Stimulated activated CD8-positive, alpha-beta memory T cell treated with anti-CD3 and anti-CD28 coated beads, Interleukin-15, amount 100 ng/mL, for 24 hours (primary cell): ENCODE results near the gene LCOR.

Experiments
- DNase-seq: peaks from one replicate; pipeline ENCODE4 v3.0.0-alpha.2; 2020; ENCODE audit warnings: low read depth

The LCOR gene

GRCh38 chr10:97034301-97034700 is 202.2 kb downstream of the LCOR start:
- DNase-seq, result no peak

GRCh38 chr10:97034958-97035769 is 203.1 kb downstream of the LCOR start:
- DNase-seq, result no peak

- DNase-seq, result peak; percentile 33
Measured at GRCh38 chr10:97037365-97038361, 205.6 kb downstream of the LCOR start.

- DNase-seq, result no peak
Measured at GRCh38 chr10:97038688-97039087, 206.6 kb downstream of the LCOR start.

- no peak for DNase-seq
Measured at GRCh38 chr10:97039538-97040247, 207.6 kb downstream of the LCOR start.

GRCh38 chr10:97040248-97040584 is 208.1 kb downstream of the LCOR start:
- DNase-seq, result no peak

GRCh38 chr10:97040706-97041105 is 208.6 kb downstream of the LCOR start:
- DNase-seq, result no peak

GRCh38 chr10:97042081-97042480 is 210.0 kb downstream of the LCOR start:
- no peak for DNase-seq

- no peak for DNase-seq
Measured at GRCh38 chr10:97042716-97043562, 210.8 kb downstream of the LCOR start.

GRCh38 chr10:97043563-97043855 is 211.4 kb downstream of the LCOR start:
- DNase-seq, result no peak
